Panc1 (cell line): ENCODE results near the gene AKT3. TPM values are rescaled to one million over a fixed set of nuclear protein-coding genes. Genes with fewer than 3 reads are reported as not detected.

ENCODE experiments used
- ATAC-seq: fragments of 200-7000 bp; cut with Tn5 transposase; 2 replicates; pipeline ENCODE4 v1.9.1; 2020; ENCODE audit warnings: mild to moderate bottlenecking, moderate library complexity
- BruUV-seq: library from RNA; stranded (reverse); fragments of 400-500 nt; replicated peaks from 2 replicates; lab custom pipeline; 2021; lab: Mats Ljungman, UMichigan
- CTCF ChIA-PET: fragments of 300-600 bp; sonication (Branson Sonifier 250); formaldehyde crosslinking; loops from one replicate; lab custom pipeline; 2022; ENCODE audit warnings: antibody characterized with exemption; lab: Charles Lee
- POLR2A ChIA-PET: fragments of 300-600 bp; sonication (Branson Sonifier 250); formaldehyde crosslinking; loops from one replicate; lab custom pipeline; 2022; ENCODE audit warnings: antibody characterized with exemption; lab: Charles Lee
- DNase-seq: peaks from one replicate; pipeline ENCODE4 v3.0.0-alpha.2; 2010; ENCODE audit warnings: low read depth, low spot score
- H3K27ac ChIP-seq: 2 replicates; pipeline ENCODE4 v1.5.1; 2011; ENCODE audit warnings: mild to moderate bottlenecking, low read length, inconsistent platforms
- H3K27me3 ChIP-seq: fragments of 200-500 bp; sonication (Bioruptor generic); 2 replicates; pipeline ENCODE4 v1.6.0; 2014; ENCODE audit warnings: low read length, inconsistent platforms; ENCODE audit not compliant: control insufficient read depth, insufficient read depth
- H3K36me3 ChIP-seq: fragments of 200-500 bp; sonication (Bioruptor generic); 2 replicates; pipeline ENCODE4 v1.5.1; 2014; ENCODE audit warnings: inconsistent platforms, mild to moderate bottlenecking, low read length, moderate library complexity; ENCODE audit not compliant: control insufficient read depth, insufficient read depth
- H3K4me1 ChIP-seq: 2 replicates; pipeline ENCODE4 v1.5.1; 2011; ENCODE audit warnings: inconsistent platforms, mild to moderate bottlenecking, low read length, moderate library complexity; ENCODE audit not compliant: control insufficient read depth, insufficient read depth
- H3K4me3 ChIP-seq, 2 experiments: 2 replicates each; pipeline ENCODE4 v1.5.1; 2011 to 2012; ENCODE audit warnings: low read depth in 2 of 2, low read length in 2 of 2, mild to moderate bottlenecking in 2 of 2, inconsistent platforms in 1 of 2, moderate library complexity in 1 of 2
- H3K9me3 ChIP-seq: fragments of 200-500 bp; sonication (Bioruptor generic); 2 replicates; pipeline ENCODE4 v1.5.1; 2014; ENCODE audit warnings: low read depth, mild to moderate bottlenecking, inconsistent platforms, low read length, moderate library complexity; ENCODE audit not compliant: control insufficient read depth, insufficient read depth
- POLR2AphosphoS5 ChIP-seq: IDR thresholded peaks from 2 replicates; pipeline ENCODE4 v1.6.1; 2012; ENCODE audit warnings: mild to moderate bottlenecking, low read depth, low read length, moderate library complexity
- SIN3A ChIP-seq: IDR thresholded peaks from 2 replicates; pipeline ENCODE4 v1.6.1; 2012; ENCODE audit warnings: low read depth, mild to moderate bottlenecking, low read length, moderate library complexity, borderline replicate concordance; ENCODE audit not compliant: insufficient read depth
- TCF7L2 ChIP-seq: IDR thresholded peaks from 2 replicates; pipeline ENCODE4 v1.6.1; 2011; ENCODE audit warnings: mild to moderate bottlenecking, low read depth, low read length, inconsistent platforms
- in situ Hi-C: cut with HindIII; loops from 2 replicates; pipeline ENCODE4 v1.10.0; 2016; ENCODE audit warnings: low sequenced_read_pairs, low pct_unique_long_range_greater_than_20kb
- intact Hi-C: fragments of 100-400 bp; cut with micrococcal nuclease; formaldehyde crosslinking; loops from one replicate; pipeline ENCODE4 v1.10.0; 2022; ENCODE audit not compliant: unreplicated experiment
- total RNA-seq: library from RNA; stranded (reverse); gene quantifications from one replicate; pipeline ENCODE4 v1.2.1, GENCODE V29; 2021; ENCODE audit not compliant: unreplicated experiment
- TF ChIP-seq, protein P1 (sequence below), 2 experiments: IDR thresholded peaks; 2 replicates each; pipeline ENCODE4 v1.6.1; 2011 to 2012; ENCODE audit warnings: low read depth in 2 of 2, control low read depth in 1 of 2, low read length in 1 of 2, mild to moderate bottlenecking in 1 of 2, moderate library complexity in 1 of 2; ENCODE audit not compliant: insufficient read depth in 1 of 2
- TF ChIP-seq, protein P2 (sequence below): fragments of 450-650 bp; IDR thresholded peaks from 2 replicates; pipeline ENCODE4 v1.5.1; 2017; ENCODE audit warnings: mild to moderate bottlenecking

Gene AKT3
- total RNA-seq, 1 experiment from 2014 or later = 11.0 TPM

DNA sequence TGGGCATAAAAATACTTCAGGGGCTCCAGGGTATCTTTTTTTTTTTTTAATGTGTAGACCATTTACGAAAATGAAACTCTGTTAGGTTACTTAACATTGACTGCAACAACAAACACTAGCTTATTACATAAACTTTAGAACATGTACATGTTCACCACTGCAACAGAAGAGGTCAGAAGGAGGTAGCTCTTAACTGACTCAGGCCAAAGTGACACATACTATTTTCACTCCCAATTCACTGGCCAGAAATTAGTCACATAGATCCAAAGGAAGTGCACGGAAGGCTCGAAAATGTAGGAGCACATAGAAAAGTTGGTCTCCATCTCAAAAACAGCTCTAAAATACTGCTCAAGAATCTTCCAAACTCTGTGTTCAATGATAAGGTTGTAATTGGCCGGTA is 107.2 kb downstream of the AKT3 start:
- intact Hi-C loops = no loop called here
- CTCF ChIA-PET = no interaction called here

DNA sequence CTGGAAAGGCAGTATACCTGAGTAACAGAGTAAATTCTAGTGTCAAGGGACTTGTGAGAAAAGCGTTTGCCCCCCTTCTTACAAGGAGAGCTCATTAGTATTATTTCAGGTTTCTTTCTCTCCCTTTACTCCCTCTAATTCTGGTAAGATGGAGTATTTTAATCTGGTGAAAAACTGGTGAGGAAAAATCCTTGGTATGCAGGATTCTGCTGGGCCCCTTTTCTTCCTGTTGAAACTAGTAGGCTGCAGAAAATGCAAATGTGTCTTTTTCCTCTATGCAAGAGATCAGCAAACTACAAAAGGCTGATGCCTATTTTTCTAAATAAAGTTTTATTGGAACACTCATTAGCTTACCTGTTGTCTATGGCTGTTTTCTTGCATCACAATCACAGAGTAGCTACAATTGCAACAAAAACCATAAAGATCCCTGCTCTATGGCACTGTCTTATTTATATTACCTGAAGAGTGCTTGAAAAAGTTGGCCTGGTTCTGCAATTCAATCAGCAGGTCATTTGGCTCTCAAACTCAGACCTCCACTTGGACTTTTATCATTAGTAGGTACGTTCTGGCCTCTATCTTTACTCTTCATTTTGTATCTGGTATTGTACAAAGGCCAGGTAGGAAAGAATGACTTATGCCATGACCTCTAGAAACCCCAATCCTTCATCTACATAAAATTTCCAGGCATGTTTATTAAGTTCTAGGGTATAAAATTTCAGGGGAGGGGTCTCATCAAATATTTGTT is 109.6 kb downstream of the AKT3 start:
- H3K27ac ChIP-seq = no peak overlapping the region
- H3K4me3 ChIP-seq = no peak overlapping the region
- POLR2A ChIA-PET = no interaction called here
- no peaks in the 10 kb centered on the region for H3K9me3 ChIP-seq
- no peaks in the 10 kb centered on the region for H3K36me3 ChIP-seq
- BruUV-seq = no TSS peak
- in situ Hi-C loops (no loop called here), intact Hi-C loops (no loop called here)
- no peak for ATAC-seq
- TF ChIP-seq POLR2AphosphoS5 (no peak), TCF7L2 (no peak), SIN3A (no peak)
- TF ChIP-seq, protein P1, sequence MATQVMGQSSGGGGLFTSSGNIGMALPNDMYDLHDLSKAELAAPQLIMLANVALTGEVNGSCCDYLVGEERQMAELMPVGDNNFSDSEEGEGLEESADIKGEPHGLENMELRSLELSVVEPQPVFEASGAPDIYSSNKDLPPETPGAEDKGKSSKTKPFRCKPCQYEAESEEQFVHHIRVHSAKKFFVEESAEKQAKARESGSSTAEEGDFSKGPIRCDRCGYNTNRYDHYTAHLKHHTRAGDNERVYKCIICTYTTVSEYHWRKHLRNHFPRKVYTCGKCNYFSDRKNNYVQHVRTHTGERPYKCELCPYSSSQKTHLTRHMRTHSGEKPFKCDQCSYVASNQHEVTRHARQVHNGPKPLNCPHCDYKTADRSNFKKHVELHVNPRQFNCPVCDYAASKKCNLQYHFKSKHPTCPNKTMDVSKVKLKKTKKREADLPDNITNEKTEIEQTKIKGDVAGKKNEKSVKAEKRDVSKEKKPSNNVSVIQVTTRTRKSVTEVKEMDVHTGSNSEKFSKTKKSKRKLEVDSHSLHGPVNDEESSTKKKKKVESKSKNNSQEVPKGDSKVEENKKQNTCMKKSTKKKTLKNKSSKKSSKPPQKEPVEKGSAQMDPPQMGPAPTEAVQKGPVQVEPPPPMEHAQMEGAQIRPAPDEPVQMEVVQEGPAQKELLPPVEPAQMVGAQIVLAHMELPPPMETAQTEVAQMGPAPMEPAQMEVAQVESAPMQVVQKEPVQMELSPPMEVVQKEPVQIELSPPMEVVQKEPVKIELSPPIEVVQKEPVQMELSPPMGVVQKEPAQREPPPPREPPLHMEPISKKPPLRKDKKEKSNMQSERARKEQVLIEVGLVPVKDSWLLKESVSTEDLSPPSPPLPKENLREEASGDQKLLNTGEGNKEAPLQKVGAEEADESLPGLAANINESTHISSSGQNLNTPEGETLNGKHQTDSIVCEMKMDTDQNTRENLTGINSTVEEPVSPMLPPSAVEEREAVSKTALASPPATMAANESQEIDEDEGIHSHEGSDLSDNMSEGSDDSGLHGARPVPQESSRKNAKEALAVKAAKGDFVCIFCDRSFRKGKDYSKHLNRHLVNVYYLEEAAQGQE (IDR thresholded peaks at IDR 0.05; ENCODE audit: insufficient read depth in 1 of 2, low read depth in 2 of 2, low read length in 1 of 2) = no peak
- TF ChIP-seq, protein P2, sequence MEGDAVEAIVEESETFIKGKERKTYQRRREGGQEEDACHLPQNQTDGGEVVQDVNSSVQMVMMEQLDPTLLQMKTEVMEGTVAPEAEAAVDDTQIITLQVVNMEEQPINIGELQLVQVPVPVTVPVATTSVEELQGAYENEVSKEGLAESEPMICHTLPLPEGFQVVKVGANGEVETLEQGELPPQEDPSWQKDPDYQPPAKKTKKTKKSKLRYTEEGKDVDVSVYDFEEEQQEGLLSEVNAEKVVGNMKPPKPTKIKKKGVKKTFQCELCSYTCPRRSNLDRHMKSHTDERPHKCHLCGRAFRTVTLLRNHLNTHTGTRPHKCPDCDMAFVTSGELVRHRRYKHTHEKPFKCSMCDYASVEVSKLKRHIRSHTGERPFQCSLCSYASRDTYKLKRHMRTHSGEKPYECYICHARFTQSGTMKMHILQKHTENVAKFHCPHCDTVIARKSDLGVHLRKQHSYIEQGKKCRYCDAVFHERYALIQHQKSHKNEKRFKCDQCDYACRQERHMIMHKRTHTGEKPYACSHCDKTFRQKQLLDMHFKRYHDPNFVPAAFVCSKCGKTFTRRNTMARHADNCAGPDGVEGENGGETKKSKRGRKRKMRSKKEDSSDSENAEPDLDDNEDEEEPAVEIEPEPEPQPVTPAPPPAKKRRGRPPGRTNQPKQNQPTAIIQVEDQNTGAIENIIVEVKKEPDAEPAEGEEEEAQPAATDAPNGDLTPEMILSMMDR = no peak
- DNase-seq = no peak
- no peaks in the 10 kb centered on the region; the same call in 1 of the 2 replicates for H3K27me3 ChIP-seq
- no peaks in the 10 kb centered on the region for H3K4me1 ChIP-seq
- CTCF ChIA-PET = no interaction called here

More for the DNA sequence above, 107.2 kb downstream of the AKT3 start:
- in situ Hi-C loops = no loop called here
- Histone ChIP-seq H3K9me3 (no peaks in the 10 kb centered on the region), H3K27me3 (no peaks in the 10 kb centered on the region), H3K27ac (no peak overlapping the region), H3K4me3 (no peak overlapping the region), H3K4me1 (no peaks in the 10 kb centered on the region), H3K36me3 (no peaks in the 10 kb centered on the region)
- no peak for DNase-seq
- no peak for ATAC-seq
- no TSS peak for BruUV-seq
- POLR2A ChIA-PET = interaction anchor here (0.6 kb wide), 1 partner anchor 20 kb away, joined by 3 read pairs; no protein-coding TSS in a partner anchor
- TF ChIP-seq SIN3A = no peak
- TF ChIP-seq, protein P1 (IDR thresholded peaks at IDR 0.05; ENCODE audit: insufficient read depth in 1 of 2, low read depth in 2 of 2, low read length in 1 of 2) = no peak
- no peak for TF ChIP-seq POLR2AphosphoS5
- TF ChIP-seq, protein P2 = no peak
- TF ChIP-seq TCF7L2 = no peak
